Endothelial cell (in vitro differentiated cells): ENCODE measurements around the gene WWP2. TPM values are rescaled to one million over a fixed set of nuclear protein-coding genes. Genes with fewer than 3 reads are reported as not detected.
"Not testable (repeated sequence)": the region's sequence is repeated elsewhere in the genome, so short reads cannot be mapped to it uniquely, and the experiment has no call there.

Source experiments
- DNase-seq: peaks from one replicate; pipeline ENCODE4 v3.0.0; 2021; ENCODE audit warnings: low spot score
- H3K27ac Mint-ChIP-seq: one replicate; pipeline ENCODE4 v1.8.0; 2021; ENCODE audit warnings: mixed read lengths, inconsistent platforms; ENCODE audit not compliant: unreplicated experiment
- H3K27me3 Mint-ChIP-seq: one replicate; pipeline ENCODE4 v1.8.0; 2021; ENCODE audit warnings: mild to moderate bottlenecking, moderate library complexity, mixed read lengths, inconsistent platforms; ENCODE audit not compliant: unreplicated experiment
- H3K36me3 Mint-ChIP-seq: one replicate; pipeline ENCODE4 v1.8.0; 2021; ENCODE audit warnings: mild to moderate bottlenecking, low read depth, mixed read lengths, inconsistent platforms; ENCODE audit not compliant: unreplicated experiment
- H3K4me1 Mint-ChIP-seq: one replicate; pipeline ENCODE4 v1.8.0; 2021; ENCODE audit warnings: mild to moderate bottlenecking, mixed read lengths, inconsistent platforms; ENCODE audit not compliant: unreplicated experiment
- H3K4me3 Mint-ChIP-seq: one replicate; pipeline ENCODE4 v1.8.0; 2021; ENCODE audit warnings: mild to moderate bottlenecking, mixed read lengths, inconsistent platforms; ENCODE audit not compliant: unreplicated experiment
- H3K9me3 Mint-ChIP-seq: one replicate; pipeline ENCODE4 v1.8.0; 2021; ENCODE audit warnings: mixed read lengths, inconsistent platforms; ENCODE audit not compliant: unreplicated experiment
- CTCF ChIP-seq: fragments of 200-600 bp; sonication (generic); IDR thresholded peaks from one replicate; pipeline ENCODE4 v1.5.0; 2021; ENCODE audit warnings: antibody characterized with exemption; ENCODE audit not compliant: unreplicated experiment
- total RNA-seq: library from RNA; stranded (reverse); fragmentation: NEBNext Ultra II Directional; extraction: Animal tissue kit (Norgen Biotek cat#: 25700); gene quantifications from one replicate; pipeline ENCODE4 v1.2.1, GENCODE V29; 2021; ENCODE audit not compliant: unreplicated experiment

WWP2 gene
- total RNA-seq, 1 donor from 2014 or later, result 35.3 TPM

GRCh38 chr16:69823831-69824563 is 61.9 kb downstream of the WWP2 start:
- Mint-ChIP-seq H3K36me3 (peaks cover 8% of the 10 kb centered on the region), H3K27me3 (peaks cover 1% of the 10 kb centered on the region), H3K4me3 (no peak overlapping the region), H3K9me3 (no peaks in the 10 kb centered on the region), H3K4me1 (peaks cover 12% of the 10 kb centered on the region), H3K27ac (peak overlapping the region; percentile 61)
- DNase-seq, result peak; percentile 9
- no peak for TF ChIP-seq CTCF

GRCh38 chr16:69824564-69825142 is 62.5 kb downstream of the WWP2 start:
- H3K4me3 Mint-ChIP-seq, H3K27me3 Mint-ChIP-seq, H3K9me3 Mint-ChIP-seq, H3K27ac Mint-ChIP-seq, DNase-seq, H3K36me3 Mint-ChIP-seq: not testable (repeated sequence)
- H3K4me1 Mint-ChIP-seq, result peaks cover 12% of the 10 kb centered on the region

- no peak for DNase-seq
- no peak overlapping the region for H3K27ac Mint-ChIP-seq
- H3K27me3 Mint-ChIP-seq, result no peaks in the 10 kb centered on the region
- H3K4me1 Mint-ChIP-seq, result peaks cover 14% of the 10 kb centered on the region
- H3K4me3 Mint-ChIP-seq, result no peak overlapping the region
- H3K36me3 Mint-ChIP-seq, result peaks cover 3% of the 10 kb centered on the region
- no peak for TF ChIP-seq CTCF
- no peaks in the 10 kb centered on the region for H3K9me3 Mint-ChIP-seq
Measured at GRCh38 chr16:69827524-69827923, 65.4 kb downstream of the WWP2 start.

- no peaks in the 10 kb centered on the region for H3K9me3 Mint-ChIP-seq
- H3K27ac Mint-ChIP-seq, result no peak overlapping the region
- H3K4me3 Mint-ChIP-seq, result no peak overlapping the region
Measured at GRCh38 chr16:69829338-69829737, 67.2 kb downstream of the WWP2 start.

GRCh38 chr16:69830146-69830533 is 68.0 kb downstream of the WWP2 start:
- TF ChIP-seq CTCF, result no peak
- H3K4me3 Mint-ChIP-seq, result no peak overlapping the region
- no peak overlapping the region for H3K27ac Mint-ChIP-seq
- DNase-seq, result no peak
- no peaks in the 10 kb centered on the region for H3K9me3 Mint-ChIP-seq
- peaks cover 12% of the 10 kb centered on the region for H3K4me1 Mint-ChIP-seq
- H3K27me3 Mint-ChIP-seq, result no peaks in the 10 kb centered on the region
- no peaks in the 10 kb centered on the region for H3K36me3 Mint-ChIP-seq

More at GRCh38 chr16:69829338-69829737, 67.2 kb downstream of the WWP2 start:
- H3K27me3 Mint-ChIP-seq, result no peaks in the 10 kb centered on the region
- peaks cover 12% of the 10 kb centered on the region for H3K4me1 Mint-ChIP-seq
- no peaks in the 10 kb centered on the region for H3K36me3 Mint-ChIP-seq
- no peak for DNase-seq
- TF ChIP-seq CTCF, result no peak
